HG03097 (cell line): ENCODE data around the gene BRSK1.

ENCODE experiments used
- ATAC-seq: cut with Tn5 transposase; IDR thresholded peaks from one replicate; pipeline ENCODE4 v1.9.1; 2021; ENCODE audit not compliant: unreplicated experiment, low FRiP score

The BRSK1 gene

GRCh38 chr19:55302318-55302703 is 18.5 kb downstream of the BRSK1 start:
- ATAC-seq: no peak

- no peak for ATAC-seq
Measured at GRCh38 chr19:55303477-55303876, 19.7 kb downstream of the BRSK1 start.

GRCh38 chr19:55304279-55304978 is 20.6 kb downstream of the BRSK1 start:
- ATAC-seq: no peak

GRCh38 chr19:55304980-55305379 is 21.2 kb downstream of the BRSK1 start:
- no peak for ATAC-seq

- no peak for ATAC-seq
Measured at GRCh38 chr19:55305491-55305890, 21.7 kb downstream of the BRSK1 start.

GRCh38 chr19:55305983-55306562 is 22.3 kb downstream of the BRSK1 start:
- no peak for ATAC-seq

- ATAC-seq: no peak
Measured at GRCh38 chr19:55306712-55307111, 22.9 kb downstream of the BRSK1 start.

GRCh38 chr19:55308281-55308680 is 24.5 kb downstream of the BRSK1 start:
- ATAC-seq: no peak

- ATAC-seq: no peak
Measured at GRCh38 chr19:55309448-55309847, 25.7 kb downstream of the BRSK1 start.

- no peak for ATAC-seq
Measured at GRCh38 chr19:55310498-55310897, 26.7 kb downstream of the BRSK1 start.

- no peak for ATAC-seq
Measured at GRCh38 chr19:55311397-55311796, 27.6 kb downstream of the BRSK1 start.

GRCh38 chr19:55311797-55312196 is 28.0 kb downstream of the BRSK1 start:
- ATAC-seq: no peak

- no peak for ATAC-seq
Measured at GRCh38 chr19:55312621-55313512, 29.1 kb downstream of the BRSK1 start.

- no peak for ATAC-seq
Measured at GRCh38 chr19:55314396-55314795, 30.6 kb downstream of the BRSK1 start.

GRCh38 chr19:55315956-55316525 is 32.2 kb downstream of the BRSK1 start:
- no peak for ATAC-seq

GRCh38 chr19:55316646-55317045 is 32.8 kb downstream of the BRSK1 start:
- no peak for ATAC-seq

GRCh38 chr19:55319785-55320184 is 36.0 kb downstream of the BRSK1 start:
- no peak for ATAC-seq

GRCh38 chr19:55320844-55321419 is 37.1 kb downstream of the BRSK1 start:
- no peak for ATAC-seq

- no peak for ATAC-seq
Measured at GRCh38 chr19:55321466-55322137, 37.8 kb downstream of the BRSK1 start.

GRCh38 chr19:55322204-55322885 is 38.5 kb downstream of the BRSK1 start:
- ATAC-seq: no peak
